CD4-positive, alpha-beta T cell treated with Interleukin-6 at 100 ng/mL for 8 hours (primary cell): Measurements from ENCODE around the gene GRIK5.
"Not testable (repeated sequence)": the region's sequence is repeated elsewhere in the genome, so short reads cannot be mapped to it uniquely, and the experiment has no call there.

ENCODE experiments used
- DNase-seq: peaks from one replicate; pipeline ENCODE4 v3.0.0-alpha.2; 2020; ENCODE audit warnings: mixed read lengths, low spot score

GRIK5 gene

GRCh38 chr19:42017040-42017439 lies 53.0 kb downstream of the GRIK5 start:
- DNase-seq: no peak

GRCh38 chr19:42012747-42013146 lies 57.3 kb downstream of the GRIK5 start:
- not testable (repeated sequence) for DNase-seq

DNA sequence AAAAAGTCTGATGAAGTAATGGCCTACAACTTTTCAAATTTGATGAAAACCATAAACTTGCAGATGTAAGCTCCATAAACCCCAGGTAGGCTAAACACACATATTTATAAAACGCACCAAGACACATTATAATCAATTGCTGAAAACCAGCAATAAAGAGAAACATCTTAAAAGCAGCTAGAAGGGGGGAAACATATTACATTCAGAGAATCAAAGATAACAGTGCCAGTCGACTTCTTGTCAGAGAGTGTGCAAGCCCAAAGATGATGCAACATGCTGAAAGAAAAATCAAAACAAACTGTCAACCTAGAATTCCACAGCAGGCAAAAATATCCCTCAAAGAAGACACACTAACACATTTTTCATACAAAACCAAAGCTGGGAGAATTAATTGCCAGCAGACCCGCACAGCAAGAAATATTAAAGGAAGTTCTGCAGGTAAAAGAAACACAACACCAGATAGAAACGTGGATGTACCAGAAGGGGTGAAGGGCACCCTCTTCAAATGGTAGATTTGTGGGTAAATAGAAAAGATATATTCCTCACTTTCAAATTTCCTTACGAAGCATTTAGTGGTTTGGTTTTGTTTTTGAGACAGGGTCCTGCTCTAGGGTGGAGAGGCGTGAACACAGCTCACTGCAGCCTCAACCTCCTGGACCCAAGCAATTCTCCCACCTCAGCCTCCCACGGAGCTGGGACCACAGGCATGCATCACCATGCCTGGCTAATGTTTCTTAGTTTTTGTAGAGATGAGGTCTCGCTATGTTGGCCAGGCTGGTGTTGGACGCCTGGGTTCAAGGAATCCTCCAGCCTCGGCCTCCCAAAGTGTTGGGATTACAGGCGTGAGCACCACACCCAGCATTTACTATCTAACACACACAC lies 59.5 kb downstream of the GRIK5 start:
- DNase-seq: no peak

DNA sequence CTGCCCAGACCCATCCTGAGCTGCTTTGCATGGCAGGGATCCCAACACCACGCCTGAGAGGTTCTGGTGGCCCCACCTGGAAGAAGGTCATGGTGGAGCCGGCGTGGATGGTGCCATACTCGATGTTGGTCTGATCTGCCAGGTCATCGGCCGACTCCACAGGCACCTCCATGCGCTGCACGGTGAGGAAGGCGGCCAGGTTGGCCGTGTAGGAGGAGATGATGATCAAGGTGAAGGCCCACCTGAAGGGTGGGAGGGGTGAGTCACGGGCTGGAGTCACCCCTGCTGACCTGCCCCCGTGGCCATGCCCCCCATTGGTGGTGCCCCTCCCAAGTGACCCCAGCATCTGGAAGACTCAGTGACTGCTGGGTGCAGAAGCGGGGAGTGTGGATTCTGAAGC lies 63.4 kb downstream of the GRIK5 start:
- DNase-seq: no peak

DNA sequence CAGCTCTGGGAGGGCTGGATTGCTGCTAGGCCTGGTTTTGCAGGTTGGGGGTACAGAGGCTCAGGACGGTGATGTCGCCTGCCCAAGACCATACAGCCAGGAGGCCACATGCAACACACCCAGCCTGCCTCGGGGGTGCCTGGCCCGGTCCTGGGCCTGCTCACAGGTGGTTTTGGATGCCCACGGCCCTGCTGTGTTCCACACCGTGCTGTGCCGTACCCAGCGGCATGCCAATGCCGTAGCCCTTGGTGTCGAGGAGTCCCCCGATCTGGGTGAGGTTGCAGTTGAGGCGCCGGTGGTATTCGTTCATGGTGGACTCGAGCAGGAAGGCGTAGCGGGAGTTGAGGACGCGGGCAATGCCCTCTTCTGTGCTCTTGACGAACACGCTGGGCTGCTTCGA lies 64.5 kb downstream of the GRIK5 start:
- DNase-seq: no peak

DNA sequence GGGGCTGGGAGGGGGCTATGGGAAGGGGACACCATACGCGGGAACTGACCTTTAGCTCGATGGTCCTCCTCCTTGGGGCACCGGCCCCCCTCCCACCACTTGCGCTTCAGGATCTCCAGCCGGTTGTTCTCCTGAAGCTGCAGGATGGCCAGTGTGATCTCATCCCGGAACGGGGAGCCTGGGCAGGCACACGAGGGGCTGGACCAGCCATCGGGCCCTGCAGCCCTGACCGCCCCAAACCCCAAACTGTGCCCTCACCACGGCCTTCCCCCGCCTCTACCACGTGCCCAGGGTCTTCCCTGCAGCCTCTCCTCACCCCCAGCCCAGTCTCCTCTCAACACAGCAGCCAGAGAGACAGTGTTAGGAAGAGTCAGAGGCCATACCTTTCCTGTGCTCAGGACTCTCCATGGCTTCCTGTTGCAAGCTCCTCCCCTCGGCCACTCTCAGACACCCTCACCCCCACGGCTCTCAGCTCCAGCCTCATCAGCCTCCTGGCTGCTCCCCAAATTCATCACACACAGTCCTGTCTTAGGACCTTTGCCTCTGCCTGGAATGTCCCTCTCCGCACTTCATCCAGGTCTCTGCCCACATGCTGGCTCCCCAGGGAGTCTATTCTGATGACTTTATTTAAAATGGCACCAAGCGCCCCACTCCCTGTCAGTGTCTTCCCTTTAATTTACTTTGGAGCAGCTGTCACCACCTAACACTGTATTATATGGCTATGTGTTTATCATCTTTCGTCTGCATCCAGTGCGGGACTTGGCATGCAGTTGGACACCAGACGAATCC lies 66.3 kb downstream of the GRIK5 start:
- DNase-seq: no peak

- DNase-seq: no peak
Observed at GRCh38 chr19:41999878-42000208, 70.2 kb downstream of the GRIK5 start.

- DNase-seq: no peak
Observed at GRCh38 chr19:41999071-41999877, 70.7 kb downstream of the GRIK5 start.

DNA sequence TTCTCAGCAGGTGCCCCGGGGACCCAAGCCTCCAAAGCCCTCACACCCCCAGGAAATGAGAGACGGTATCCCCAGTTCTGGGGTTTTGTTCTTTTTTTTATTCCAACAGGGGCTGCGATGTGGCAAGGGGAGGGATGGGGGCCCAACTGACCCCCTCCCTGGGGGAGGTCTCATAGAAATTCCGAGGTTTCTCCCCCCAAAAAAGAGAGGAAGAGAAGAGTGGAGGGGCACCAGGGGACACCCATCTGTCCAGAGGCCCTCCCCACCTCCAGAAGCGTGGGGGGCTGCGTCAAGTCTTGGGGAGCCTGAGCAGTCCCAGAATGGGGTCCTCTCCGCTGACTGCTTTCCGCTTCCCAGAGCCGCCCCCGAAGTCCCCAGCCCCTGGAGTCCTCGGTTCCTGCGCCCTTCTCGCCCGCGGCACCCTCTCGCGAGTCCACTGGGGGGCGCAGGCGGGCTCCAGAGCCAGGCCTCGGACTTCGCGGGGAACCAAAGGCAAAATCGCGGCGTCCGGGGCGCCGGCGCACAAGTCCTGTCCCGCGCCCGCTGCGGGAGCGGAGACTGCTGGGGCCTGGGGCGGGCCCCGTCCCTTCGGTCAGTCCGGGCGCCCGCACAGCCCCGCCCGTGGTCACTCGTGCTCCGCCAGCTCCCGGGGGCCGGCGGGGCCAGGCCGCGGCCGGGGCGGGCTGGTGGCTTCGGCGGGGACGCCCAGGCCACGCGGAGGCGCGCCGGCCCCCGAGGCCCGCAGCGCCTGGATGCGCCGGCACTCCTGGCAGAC lies 71.6 kb downstream of the GRIK5 start:
- no peak for DNase-seq

GRCh38 chr19:41997851-41998229 lies 72.2 kb downstream of the GRIK5 start:
- no peak for DNase-seq

GRCh38 chr19:41997121-41997850 lies 72.7 kb downstream of the GRIK5 start:
- DNase-seq: peak; percentile 25

GRCh38 chr19:41995959-41996797 lies 73.8 kb downstream of the GRIK5 start:
- DNase-seq: no peak

GRCh38 chr19:41994994-41995958 lies 74.7 kb downstream of the GRIK5 start:
- no peak for DNase-seq

DNA sequence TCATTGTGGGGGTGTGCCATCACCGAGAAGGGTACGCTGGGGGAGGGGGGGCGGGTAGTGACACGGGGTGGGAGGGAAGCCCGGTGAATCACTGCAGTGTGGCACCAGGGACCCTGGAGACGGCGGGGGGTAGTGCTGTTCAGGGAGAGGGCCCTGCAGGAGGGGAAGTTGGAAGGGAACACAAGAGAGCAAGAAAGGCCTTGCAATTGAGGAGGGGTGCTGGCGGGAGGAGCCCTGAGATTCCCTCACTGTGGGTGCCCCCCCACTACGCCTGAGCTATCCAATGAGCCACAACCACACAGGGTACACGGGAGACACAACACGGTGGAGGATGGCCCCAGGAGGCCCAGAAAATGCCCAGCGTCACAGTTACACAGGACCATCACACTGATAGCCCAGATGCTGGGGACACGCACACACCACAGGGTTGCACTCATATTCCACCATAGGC lies 75.5 kb downstream of the GRIK5 start:
- DNase-seq: no peak

GRCh38 chr19:41993612-41994483 lies 76.2 kb downstream of the GRIK5 start, which contains the start of gene ATP1A3:
TSS of gene ATP1A3 (minus strand) at chr19:41994230. CDS start at chr19:41994076, 154 bp downstream.
- DNase-seq: peak; percentile 48

GRCh38 chr19:41991925-41992569 lies 78.0 kb downstream of the GRIK5 start:
- not testable (repeated sequence) for DNase-seq

- no peak for DNase-seq
Observed at GRCh38 chr19:41991025-41991424, 79.0 kb downstream of the GRIK5 start.
